Naive thymus-derived CD4-positive, alpha-beta T cell (primary cell): ENCODE results near the gene TAF13. TPM values are rescaled to one million over a fixed set of nuclear protein-coding genes. Genes with fewer than 3 reads are reported as not detected.

Source experiments
- ATAC-seq: fragments of 150-1000 bp; cut with Tn5 transposase; 2 replicates; pipeline ENCODE4 v1.10.0; 2021; ENCODE audit warnings: mild to moderate bottlenecking, moderate library complexity
- CTCF ChIA-PET: fragments of 350-600 bp; sonication (Branson Sonifier 250); formaldehyde crosslinking; loops from one replicate; lab custom pipeline; 2021; ENCODE audit warnings: antibody characterized with exemption; lab: Charles Lee
- POLR2A ChIA-PET: fragments of 350-600 bp; sonication (Branson Sonifier 250); formaldehyde crosslinking; loops from one replicate; lab custom pipeline; 2021; ENCODE audit warnings: antibody characterized with exemption, inconsistent platforms; lab: Charles Lee
- DNase-seq, 9 donors: peaks; one replicate each; pipeline versions ENCODE4 v3.0.0 to v3.0.0-alpha.2; 2020 to 2022; ENCODE audit warnings: mixed read lengths in 1 of 9
- H3K27ac ChIP-seq: one replicate; pipeline ENCODE4 v1.7.0; 2013; ENCODE audit warnings: mild to moderate bottlenecking, low read depth, low read length, moderate library complexity
- H3K27me3 ChIP-seq, 2 donors: one replicate each; pipeline ENCODE4 v1.7.0; 2013; ENCODE audit warnings: low read length in 2 of 2, mild to moderate bottlenecking in 2 of 2, moderate library complexity in 2 of 2; ENCODE audit not compliant: control insufficient read depth in 2 of 2, insufficient read depth in 2 of 2
- H3K36me3 ChIP-seq, 3 experiments: 1 replicate in 2 of 3; 2 replicates in 1 of 3; pipeline ENCODE4 v1.7.0; 2013; ENCODE audit warnings: low read length in 3 of 3, mild to moderate bottlenecking in 3 of 3, moderate library complexity in 1 of 3; ENCODE audit not compliant: insufficient read depth in 3 of 3, control insufficient read depth in 2 of 3
- H3K4me1 ChIP-seq, 2 donors: one replicate each; pipeline ENCODE4 v1.7.0; 2013; ENCODE audit warnings: low read length in 2 of 2, mild to moderate bottlenecking in 2 of 2, moderate library complexity in 1 of 2; ENCODE audit not compliant: control insufficient read depth in 2 of 2, insufficient read depth in 2 of 2
- H3K4me3 ChIP-seq: 2 replicates; pipeline ENCODE4 v1.7.0; 2013; ENCODE audit warnings: mild to moderate bottlenecking, low read length
- H3K9me3 ChIP-seq, 3 experiments: 1 replicate in 2 of 3; 2 replicates in 1 of 3; pipeline ENCODE4 v1.7.0; 2013; ENCODE audit warnings: low read length in 3 of 3; ENCODE audit not compliant: control insufficient read depth in 2 of 3
- H3K27ac Mint-ChIP-seq, 9 donors: one replicate each; pipeline ENCODE4 v1.8.0; 2020 to 2022; ENCODE audit warnings: mixed read lengths in 9 of 9, mild to moderate bottlenecking in 8 of 9, moderate library complexity in 5 of 9, inconsistent platforms in 2 of 9
- H3K27me3 Mint-ChIP-seq, 5 donors: one replicate each; pipeline ENCODE4 v1.8.0; 2021 to 2022; ENCODE audit warnings: mixed read lengths in 5 of 5, mild to moderate bottlenecking in 1 of 5
- H3K36me3 Mint-ChIP-seq, 5 donors: one replicate each; pipeline ENCODE4 v1.8.0; 2020 to 2022; ENCODE audit warnings: mixed read lengths in 5 of 5, mild to moderate bottlenecking in 3 of 5, inconsistent platforms in 1 of 5
- H3K4me1 Mint-ChIP-seq, 7 donors: one replicate each; pipeline ENCODE4 v1.8.0; 2020 to 2022; ENCODE audit warnings: mixed read lengths in 7 of 7, mild to moderate bottlenecking in 3 of 7, inconsistent platforms in 1 of 7
- H3K4me3 Mint-ChIP-seq, 10 donors: one replicate each; pipeline ENCODE4 v1.8.0; 2020 to 2022; ENCODE audit warnings: mild to moderate bottlenecking in 10 of 10, mixed read lengths in 10 of 10, moderate library complexity in 6 of 10, inconsistent platforms in 2 of 10
- H3K9me3 Mint-ChIP-seq, 11 donors: one replicate each; pipeline ENCODE4 v1.8.0; 2020 to 2022; ENCODE audit warnings: mixed read lengths in 11 of 11, mild to moderate bottlenecking in 4 of 11, inconsistent platforms in 1 of 11, moderate library complexity in 1 of 11
- intact Hi-C, 2 donors: fragments of 100-400 bp; cut with micrococcal nuclease; formaldehyde crosslinking; loops; one replicate each; pipeline ENCODE4 v1.15.1; 2023
- polyA plus RNA-seq, 2 donors: library from polyadenylated mRNA; unstranded; fragments of 300-500 nt; fragmentation: Illumina TruSeq; gene quantifications; one replicate each; pipeline ENCODE4 v1.2.3, GENCODE V29; 2021
- total RNA-seq, 6 experiments: library from RNA in 5 of 6; stranded (reverse) in 5 of 6; gene quantifications; 1 replicate in 5 of 6; 2 replicates in 1 of 6; pipeline ENCODE4 v1.2.3 and lab custom pipeline; 2021 to 2026

The TAF13 gene
- total and polyA plus RNA-seq, 7 experiments from 2014 or later = 0.77 to 23.6 (median 11.0) TPM

GRCh38 chr1:109096120-109096519 is 20.3 kb upstream of the TAF13 start:
- DNase-seq (no peak), ATAC-seq (no peak)
- peak overlapping the region in 1 of 9 donors; percentile 9 for H3K27ac Mint-ChIP-seq
- no peak overlapping the region for H3K4me3 Mint-ChIP-seq
- peaks cover 0 to 22% (median 4%) of the 10 kb centered on the region in 3 experiments for H3K36me3 ChIP-seq
- H3K27me3 Mint-ChIP-seq = peaks cover 0 to 2% (median 0%) of the 10 kb centered on the region in 5 donors
- no peak overlapping the region for H3K27ac ChIP-seq
- H3K4me3 ChIP-seq = no peak overlapping the region
- ChIA-PET CTCF (interaction anchor here (0.7 kb wide), 1 partner anchor 340 kb away, joined by 3 read pairs; no protein-coding TSS in a partner anchor), POLR2A (interaction anchor here (0.6 kb wide), 1 partner anchor 771 kb away, joined by 3 read pairs; no protein-coding TSS in a partner anchor)
- peaks cover 0 to 5% (median 0%) of the 10 kb centered on the region in 11 donors for H3K9me3 Mint-ChIP-seq
- H3K4me1 ChIP-seq = peaks cover 11 to 17% of the 10 kb centered on the region in 2 donors
- no peaks in the 10 kb centered on the region for H3K9me3 ChIP-seq
- peaks cover 0 to 15% (median 8%) of the 10 kb centered on the region in 5 donors for H3K36me3 Mint-ChIP-seq
- intact Hi-C loops = no loop called here
- H3K27me3 ChIP-seq = no peaks in the 10 kb centered on the region
- peaks cover 18 to 41% (median 39%) of the 10 kb centered on the region in 7 donors for H3K4me1 Mint-ChIP-seq

DNA sequence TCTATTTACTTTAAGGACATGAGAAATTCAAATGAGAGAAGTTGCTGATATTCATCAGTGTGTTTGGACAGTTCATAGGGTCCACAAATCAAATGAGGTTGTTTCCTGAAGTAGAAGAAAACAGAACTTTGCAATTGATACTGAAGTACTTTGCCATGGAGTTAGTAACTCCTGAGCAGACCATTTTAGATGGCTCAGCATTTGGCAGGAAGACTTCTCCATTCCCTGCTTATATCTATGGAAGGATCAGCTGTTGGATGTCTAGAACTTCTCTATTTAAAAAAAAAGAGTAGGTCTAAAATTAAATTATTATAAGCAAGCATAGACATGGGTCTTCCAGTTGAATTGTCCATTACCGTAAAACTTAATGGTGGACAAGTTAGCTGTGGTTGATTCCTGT is 19.8 kb upstream of the TAF13 start:
- ChIA-PET CTCF (interaction anchor here (0.7 kb wide), 1 partner anchor 340 kb away, joined by 3 read pairs; no protein-coding TSS in a partner anchor), POLR2A (no interaction called here)
- no peak overlapping the region for H3K4me3 ChIP-seq
- ATAC-seq (no peak), DNase-seq (no peak)
- no peak overlapping the region for H3K27ac Mint-ChIP-seq
- H3K27ac ChIP-seq = no peak overlapping the region
- peaks cover 11 to 18% of the 10 kb centered on the region in 2 donors for H3K4me1 ChIP-seq
- H3K9me3 ChIP-seq = no peaks in the 10 kb centered on the region
- H3K36me3 ChIP-seq = peaks cover 0 to 25% (median 4%) of the 10 kb centered on the region in 3 experiments
- peaks cover 0 to 2% (median 0%) of the 10 kb centered on the region in 5 donors for H3K27me3 Mint-ChIP-seq
- H3K9me3 Mint-ChIP-seq = peaks cover 0 to 4% (median 0%) of the 10 kb centered on the region in 11 donors
- H3K4me1 Mint-ChIP-seq = peaks cover 20 to 45% (median 38%) of the 10 kb centered on the region in 7 donors
- intact Hi-C loops = no loop called here
- peaks cover 0 to 15% (median 8%) of the 10 kb centered on the region in 5 donors for H3K36me3 Mint-ChIP-seq
- no peak overlapping the region for H3K4me3 Mint-ChIP-seq
- H3K27me3 ChIP-seq = no peaks in the 10 kb centered on the region

- Mint-ChIP-seq H3K4me3 (no peak overlapping the region), H3K27me3 (peaks cover 0 to under 1% (median 0%) of the 10 kb centered on the region in 5 donors), H3K4me1 (peaks cover 17 to 50% (median 39%) of the 10 kb centered on the region in 7 donors), H3K36me3 (peaks cover 0 to 15% (median 7%) of the 10 kb centered on the region in 5 donors), H3K27ac (peak overlapping the region in 2 of 9 donors; percentile 8 to 12), H3K9me3 (peaks cover 0 to 6% (median 0%) of the 10 kb centered on the region in 11 donors)
- no peak overlapping the region for H3K27ac ChIP-seq
- H3K9me3 ChIP-seq = no peaks in the 10 kb centered on the region
- H3K36me3 ChIP-seq = peaks cover 0 to 21% (median 4%) of the 10 kb centered on the region in 3 experiments
- intact Hi-C loops = loop anchor here (5.0 kb wide), 6 partner anchors 117 to 533 kb away; partner anchors contain the start of genes ATXN7L2 (in 1 of the 2), CLCC1 (in 1 of the 2), EEIG2 (in 1 of the 2) and PSMA5 (in 1 of the 2)
- ATAC-seq (no peak), DNase-seq (no peak)
- POLR2A ChIA-PET = interaction anchor here (0.6 kb wide), 1 partner anchor 45 kb away, joined by 3 read pairs; no protein-coding TSS in a partner anchor
- H3K4me1 ChIP-seq = peaks cover 14 to 18% of the 10 kb centered on the region in 2 donors
- H3K27me3 ChIP-seq = no peaks in the 10 kb centered on the region
- H3K4me3 ChIP-seq = no peak overlapping the region
- CTCF ChIA-PET = interaction anchor here (0.6 to 0.9 kb wide), 2 partner anchors 58 to 275 kb away, joined by 4 to 7 read pairs; no protein-coding TSS in a partner anchor
Measured at GRCh38 chr1:109094871-109095270, 19.1 kb upstream of the TAF13 start.

- no peaks in the 10 kb centered on the region for H3K27me3 Mint-ChIP-seq
- Histone ChIP-seq H3K4me3 (no peak overlapping the region), H3K9me3 (no peaks in the 10 kb centered on the region), H3K4me1 (peaks cover 14 to 18% of the 10 kb centered on the region in 2 donors), H3K36me3 (peaks cover 0 to 21% (median 4%) of the 10 kb centered on the region in 3 experiments), H3K27ac (no peak overlapping the region), H3K27me3 (no peaks in the 10 kb centered on the region)
- peaks cover 0 to 15% (median 7%) of the 10 kb centered on the region in 5 donors for H3K36me3 Mint-ChIP-seq
- intact Hi-C loops = loop anchor here (5.0 kb wide), 6 partner anchors 118 to 532 kb away; partner anchors contain the start of genes ATXN7L2 (in 1 of the 2), CLCC1 (in 1 of the 2), EEIG2 (in 1 of the 2) and PSMA5 (in 1 of the 2)
- ATAC-seq (no peak), DNase-seq (no peak)
- H3K4me3 Mint-ChIP-seq = no peak overlapping the region
- POLR2A ChIA-PET = interaction anchor here (0.6 kb wide), 1 partner anchor 45 kb away, joined by 3 read pairs; no protein-coding TSS in a partner anchor
- H3K27ac Mint-ChIP-seq = peak overlapping the region in 1 of 9 donors; percentile 59
- peaks cover 0 to 9% (median 0%) of the 10 kb centered on the region in 11 donors for H3K9me3 Mint-ChIP-seq
- CTCF ChIA-PET = interaction anchor here (0.6 to 0.9 kb wide), 2 partner anchors 57 to 274 kb away, joined by 4 to 7 read pairs; no protein-coding TSS in a partner anchor
- peaks cover 15 to 45% (median 38%) of the 10 kb centered on the region in 7 donors for H3K4me1 Mint-ChIP-seq
Measured at GRCh38 chr1:109094377-109094803, 18.6 kb upstream of the TAF13 start.

DNA sequence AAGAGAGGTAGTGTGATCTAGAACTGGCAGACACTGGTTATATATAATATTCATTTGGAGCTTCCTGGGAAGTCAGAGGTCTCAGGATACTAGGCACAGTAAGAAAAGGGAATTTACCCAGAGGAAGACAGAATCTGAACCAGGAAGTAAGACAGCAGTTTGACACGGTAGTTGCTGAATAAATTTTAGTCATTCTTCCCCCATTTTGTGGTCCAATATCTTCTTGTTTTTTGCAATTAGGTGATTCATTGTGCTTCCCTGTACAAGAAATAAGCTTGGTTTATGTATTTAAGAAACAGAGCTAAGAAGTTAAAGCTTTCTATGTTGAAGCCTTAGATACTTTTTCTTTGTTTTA is 16.0 kb upstream of the TAF13 start:
- POLR2A ChIA-PET = interaction anchor here (0.5 to 4.4 kb wide), 9 partner anchors 9 to 529 kb away, joined by 3 to 77 read pairs (median 7); partner anchors contain the start of genes PRPF38B, SARS1, TAF13 and WDR47
- Histone ChIP-seq H3K9me3 (no peaks in the 10 kb centered on the region), H3K4me1 (peaks cover 14 to 18% of the 10 kb centered on the region in 2 donors), H3K27ac (peak overlapping the region; percentile 97), H3K36me3 (peaks cover 0 to 21% (median 4%) of the 10 kb centered on the region in 3 experiments), H3K4me3 (peak overlapping the region; percentile 84), H3K27me3 (no peaks in the 10 kb centered on the region)
- H3K36me3 Mint-ChIP-seq = peaks cover 0 to 15% (median 5%) of the 10 kb centered on the region in 5 donors
- peak overlapping the region; percentile 88 to 98 (median 96) for H3K4me3 Mint-ChIP-seq
- H3K4me1 Mint-ChIP-seq = peaks cover 15 to 43% (median 37%) of the 10 kb centered on the region in 7 donors
- no peaks in the 10 kb centered on the region for H3K27me3 Mint-ChIP-seq
- CTCF ChIA-PET = no interaction called here
- intact Hi-C loops = loop anchor here (5.0 kb wide), 6 partner anchors 120 to 530 kb away; partner anchors contain the start of genes ATXN7L2 (in 1 of the 2), CLCC1 (in 1 of the 2), EEIG2 (in 1 of the 2) and PSMA5 (in 1 of the 2)
- DNase-seq (no peak), ATAC-seq (no peak)
- peaks cover 0 to 16% (median 0%) of the 10 kb centered on the region in 11 donors for H3K9me3 Mint-ChIP-seq
- H3K27ac Mint-ChIP-seq = peak overlapping the region; percentile 90 to 99 (median 98)
